ENCODE measurements around the gene EML2.
A peak's percentile ranks its signal among the peaks of the same experiment; 100 is the strongest.
"Not testable (repeated sequence)": the region's sequence is repeated elsewhere in the genome, so short reads cannot be mapped to it uniquely, and the experiment has no call there.

EML2 gene

GRCh38 chr19:45638930-45639729 lies at the start of gene EML2:
EML2 (minus strand) TSS chr19:45639397; CDS start chr19:45639376, 21 bp downstream.
- peak; percentile 64 for DNase-seq

GRCh38 chr19:45687599-45687998 lies 48.4 kb upstream of the EML2 start:
- no peak for DNase-seq

GRCh38 chr19:45685045-45685444 lies 45.8 kb upstream of the EML2 start:
- not testable (repeated sequence) for DNase-seq

- no peak for DNase-seq
These were observed 43.7 kb upstream of the EML2 start for GRCh38 chr19:45682908-45683307.

GRCh38 chr19:45682117-45682516 lies 42.9 kb upstream of the EML2 start:
- no peak for DNase-seq

- peak; percentile 90 for DNase-seq
These were observed 42.3 kb upstream of the EML2 start for GRCh38 chr19:45681391-45682015.

GRCh38 chr19:45677351-45678230 lies 38.4 kb upstream of the EML2 start:
- DNase-seq: peak; percentile 94

- DNase-seq: peak; percentile 67
These were observed 37.7 kb upstream of the EML2 start for GRCh38 chr19:45676851-45677263.

GRCh38 chr19:45674946-45675345 lies 35.7 kb upstream of the EML2 start:
- no peak for DNase-seq

- peak; percentile 86 for DNase-seq
These were observed 31.7 kb upstream of the EML2 start for GRCh38 chr19:45670670-45671453.

GRCh38 chr19:45668342-45668871 lies 29.2 kb upstream of the EML2 start:
- DNase-seq: no peak

- peak; percentile 83 for DNase-seq
These were observed 28.6 kb upstream of the EML2 start, which contains the start of gene GIPR for GRCh38 chr19:45667620-45668341. GIPR (plus strand) TSS chr19:45668221; CDS start chr19:45669521, 1,300 bp downstream.

- DNase-seq: no peak
These were observed 25.4 kb upstream of the EML2 start for GRCh38 chr19:45664575-45664974.

- no peak for DNase-seq
These were observed 24.6 kb upstream of the EML2 start for GRCh38 chr19:45663800-45664199.

GRCh38 chr19:45660636-45661035 lies 21.4 kb upstream of the EML2 start:
- no peak for DNase-seq

- DNase-seq: no peak
These were observed 20.0 kb upstream of the EML2 start for GRCh38 chr19:45659096-45659729.

GRCh38 chr19:45657520-45658167 lies 18.4 kb upstream of the EML2 start:
- DNase-seq: no peak

- DNase-seq: no peak
These were observed 15.9 kb upstream of the EML2 start for GRCh38 chr19:45655073-45655472.

GRCh38 chr19:45653634-45654033 lies 14.4 kb upstream of the EML2 start:
- DNase-seq: no peak

GRCh38 chr19:45650722-45651121 lies 11.5 kb upstream of the EML2 start:
- DNase-seq: no peak

- DNase-seq: no peak
These were observed 7.1 kb upstream of the EML2 start for GRCh38 chr19:45646345-45646698.
